Superior temporal gyrus (tissue), 1 donor: ENCODE results near the gene DOK7.

Experiments used
- DNase-seq: peaks from one replicate; pipeline ENCODE4 v3.0.0-alpha.2; 2016; ENCODE audit errors: extremely low spot score

Gene DOK7

DNA sequence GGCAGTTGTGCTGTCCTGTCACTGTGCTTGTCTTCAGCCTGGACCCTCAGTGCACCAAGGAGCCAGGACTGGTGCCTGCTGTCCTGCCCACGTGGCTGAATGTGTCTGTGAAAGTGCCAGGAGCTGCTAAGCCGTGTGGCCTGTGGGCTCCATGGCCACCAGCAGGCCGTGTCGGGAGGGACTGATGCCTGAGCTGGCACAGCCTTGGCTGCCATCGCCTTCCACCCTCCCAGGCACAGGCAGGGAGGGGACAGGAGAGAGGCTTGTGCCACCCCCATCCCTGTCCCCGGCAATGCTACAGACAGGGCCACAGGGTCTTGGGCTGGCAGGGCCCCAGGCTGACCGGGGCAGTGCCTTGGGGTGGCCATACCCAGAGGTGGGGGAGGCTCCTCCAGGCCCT, 24.8 kb downstream of the DOK7 start:
- no peak for DNase-seq

DNA sequence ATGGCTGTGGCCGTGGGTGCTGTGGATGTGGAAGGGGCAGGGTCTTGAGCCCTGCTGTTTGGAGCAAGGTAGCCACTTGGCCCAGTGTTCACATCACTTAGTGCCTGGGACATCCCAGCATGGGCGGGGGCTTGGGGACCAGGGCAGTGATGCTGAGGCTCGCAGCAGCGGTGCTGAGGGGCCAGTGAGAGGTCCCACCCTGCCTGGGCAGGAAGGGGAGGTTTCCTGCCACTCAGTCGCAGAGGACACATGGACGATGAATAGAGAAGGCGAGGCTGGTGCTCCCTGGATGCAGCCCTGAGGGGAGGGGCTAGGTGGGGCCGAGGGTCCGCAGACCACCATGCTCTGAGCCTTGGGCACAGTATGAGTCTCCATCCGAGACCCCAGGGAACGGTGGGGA, 25.7 kb downstream of the DOK7 start:
- no peak for DNase-seq

DNA sequence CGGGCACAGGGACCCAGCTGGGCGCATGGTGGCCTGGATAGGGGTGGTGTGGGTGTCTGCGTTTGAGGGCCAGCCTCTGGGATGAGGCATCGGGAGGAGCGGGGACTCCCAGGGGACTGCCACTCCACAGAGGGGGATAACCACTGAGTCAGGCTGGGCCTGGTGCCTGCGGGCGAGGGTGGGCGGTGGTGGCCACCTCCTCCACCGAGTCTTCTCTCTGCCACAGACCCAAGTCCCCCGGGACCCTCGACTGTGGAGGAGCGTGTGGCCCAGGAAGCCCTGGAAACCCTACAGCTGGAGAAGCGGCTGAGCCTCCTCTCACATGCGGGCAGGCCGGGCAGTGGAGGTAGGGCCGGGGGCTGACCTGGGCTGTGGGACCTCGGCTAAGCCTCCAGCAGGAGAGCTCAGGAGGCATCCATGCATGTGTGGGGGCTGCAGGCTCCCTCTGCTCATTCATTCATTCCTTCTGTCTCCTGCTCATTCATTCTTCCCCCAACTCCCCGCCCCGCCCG, 26.4 kb downstream of the DOK7 start:
- no peak for DNase-seq

DNA sequence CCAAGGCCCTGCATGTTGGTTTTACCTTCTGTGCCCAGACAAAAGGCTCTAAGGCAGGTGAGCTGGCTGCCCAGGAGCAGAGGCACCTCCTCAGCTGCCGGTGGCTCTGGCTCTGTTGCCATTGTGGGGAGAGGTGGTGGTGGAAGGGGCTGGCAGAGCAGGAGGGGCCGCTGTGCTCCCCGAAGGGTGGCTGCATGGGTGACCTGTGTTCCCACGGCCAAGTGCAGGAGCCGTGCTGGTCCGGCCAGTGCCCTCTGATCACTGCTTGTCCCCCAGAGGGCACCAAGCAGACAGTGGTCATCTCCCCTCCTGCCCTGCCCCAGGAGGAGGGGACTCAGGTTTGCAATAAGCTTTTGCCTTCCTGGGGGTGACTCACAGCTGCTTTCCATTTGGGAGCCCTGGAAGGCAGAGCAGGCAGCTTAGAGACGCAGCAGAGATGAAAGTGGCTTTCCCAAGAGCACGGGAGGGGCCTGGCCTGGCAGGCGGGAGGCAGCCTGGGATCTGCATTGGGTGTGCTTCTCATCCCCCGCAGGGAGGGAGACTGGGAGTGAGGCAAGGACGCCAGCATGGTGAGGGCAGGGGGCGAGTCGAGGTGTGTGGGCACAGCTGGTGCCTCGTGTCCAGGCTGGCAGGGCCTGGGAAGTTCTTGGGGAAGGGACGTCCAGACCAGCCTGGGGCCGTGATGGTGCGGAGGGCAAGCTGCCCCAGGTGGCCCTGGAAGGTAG, 28.7 kb downstream of the DOK7 start:
- no peak for DNase-seq

DNA sequence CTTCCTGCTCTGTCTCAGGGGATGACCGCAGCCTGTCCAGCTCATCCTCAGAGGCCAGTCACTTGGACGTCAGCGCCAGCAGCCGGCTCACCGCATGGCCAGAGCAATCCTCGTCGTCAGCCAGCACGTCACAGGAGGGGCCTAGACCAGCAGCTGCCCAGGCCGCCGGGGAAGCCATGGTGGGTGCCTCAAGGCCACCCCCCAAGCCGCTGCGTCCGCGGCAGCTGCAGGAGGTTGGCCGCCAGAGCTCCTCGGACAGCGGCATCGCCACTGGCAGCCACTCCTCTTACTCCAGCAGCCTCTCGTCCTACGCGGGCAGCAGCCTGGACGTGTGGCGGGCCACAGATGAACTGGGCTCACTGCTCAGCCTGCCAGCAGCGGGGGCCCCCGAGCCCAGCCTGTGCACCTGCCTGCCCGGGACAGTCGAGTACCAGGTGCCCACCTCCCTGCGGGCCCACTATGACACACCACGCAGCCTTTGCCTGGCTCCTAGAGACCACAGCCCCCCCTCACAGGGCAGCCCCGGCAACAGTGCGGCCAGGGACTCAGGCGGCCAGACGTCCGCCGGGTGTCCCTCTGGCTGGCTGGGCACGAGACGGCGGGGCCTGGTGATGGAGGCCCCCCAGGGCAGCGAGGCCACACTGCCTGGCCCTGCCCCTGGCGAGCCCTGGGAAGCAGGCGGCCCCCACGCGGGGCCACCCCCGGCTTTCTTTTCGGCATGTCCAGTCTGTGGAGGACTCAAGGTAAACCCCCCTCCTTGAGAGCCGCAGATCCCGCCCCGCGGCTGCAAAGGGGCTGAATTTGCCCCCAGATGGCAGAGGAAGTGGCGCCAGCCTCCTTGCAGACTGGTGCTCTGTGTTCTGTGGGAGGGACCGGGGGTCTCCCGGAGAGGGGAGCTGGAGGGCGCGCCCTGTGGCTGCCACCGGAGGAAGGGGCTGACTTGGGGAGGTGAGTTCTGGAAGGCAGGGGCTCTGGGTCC, 29.9 kb downstream of the DOK7 start:
- no peak for DNase-seq

DNA sequence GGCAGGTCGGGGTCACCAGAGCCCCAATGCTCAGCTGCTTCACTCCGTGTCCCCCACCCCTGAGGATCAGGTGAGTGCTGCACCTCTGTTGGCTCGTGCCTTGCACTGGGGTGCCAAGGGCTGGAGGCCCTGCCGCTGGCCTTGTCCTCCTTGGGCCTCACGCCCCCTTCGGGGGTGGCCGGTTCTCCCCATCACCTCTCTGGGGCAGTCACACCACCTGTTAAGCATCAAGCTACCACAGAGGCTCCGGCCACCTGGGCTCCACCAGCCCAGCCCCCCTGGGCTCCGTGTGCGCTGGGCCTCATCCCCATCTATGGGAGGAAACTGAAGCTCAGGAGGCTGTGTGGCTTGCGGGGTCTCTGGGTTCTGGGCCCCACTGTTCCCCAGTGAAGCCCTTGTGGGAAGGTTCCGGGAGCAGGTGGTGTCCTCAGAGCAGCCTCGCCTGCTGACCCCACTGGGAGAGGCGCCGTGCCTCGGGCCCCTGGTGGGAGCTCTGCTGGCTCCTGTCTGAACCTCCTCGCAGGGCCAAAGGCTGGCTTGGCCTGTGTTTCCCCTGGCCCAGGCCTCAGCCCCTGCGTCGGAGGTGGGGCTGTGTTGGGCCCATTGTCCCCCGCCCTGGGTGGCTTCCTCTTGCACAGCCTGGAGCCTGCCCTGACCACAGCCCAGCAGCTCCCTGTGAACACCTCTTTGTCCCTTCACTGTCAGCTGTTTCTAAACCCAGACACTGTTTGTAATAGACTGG, 30.8 kb downstream of the DOK7 start:
- DNase-seq, result no peak

DNA sequence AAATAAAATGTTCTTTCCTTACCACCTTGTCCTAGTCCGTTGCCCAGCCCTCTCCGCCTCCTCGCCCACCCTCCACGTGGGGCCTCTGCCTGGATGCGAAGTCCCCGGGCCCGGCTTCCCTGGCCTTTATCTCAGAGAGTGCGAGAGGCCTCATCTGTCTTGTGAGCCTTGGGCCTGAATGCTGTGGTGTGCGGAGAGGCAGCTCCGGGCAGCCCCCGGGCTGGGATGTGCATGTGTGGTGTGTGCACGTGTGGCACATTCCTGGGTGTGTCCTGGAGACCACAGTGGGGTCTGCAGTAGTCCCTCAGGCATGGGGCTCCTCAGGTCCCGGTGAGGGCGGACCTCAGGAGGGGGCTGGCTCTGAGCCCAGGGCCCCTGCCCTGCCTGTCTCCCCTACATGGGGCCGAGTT, 31.4 kb downstream of the DOK7 start:
- no peak for DNase-seq

DNA sequence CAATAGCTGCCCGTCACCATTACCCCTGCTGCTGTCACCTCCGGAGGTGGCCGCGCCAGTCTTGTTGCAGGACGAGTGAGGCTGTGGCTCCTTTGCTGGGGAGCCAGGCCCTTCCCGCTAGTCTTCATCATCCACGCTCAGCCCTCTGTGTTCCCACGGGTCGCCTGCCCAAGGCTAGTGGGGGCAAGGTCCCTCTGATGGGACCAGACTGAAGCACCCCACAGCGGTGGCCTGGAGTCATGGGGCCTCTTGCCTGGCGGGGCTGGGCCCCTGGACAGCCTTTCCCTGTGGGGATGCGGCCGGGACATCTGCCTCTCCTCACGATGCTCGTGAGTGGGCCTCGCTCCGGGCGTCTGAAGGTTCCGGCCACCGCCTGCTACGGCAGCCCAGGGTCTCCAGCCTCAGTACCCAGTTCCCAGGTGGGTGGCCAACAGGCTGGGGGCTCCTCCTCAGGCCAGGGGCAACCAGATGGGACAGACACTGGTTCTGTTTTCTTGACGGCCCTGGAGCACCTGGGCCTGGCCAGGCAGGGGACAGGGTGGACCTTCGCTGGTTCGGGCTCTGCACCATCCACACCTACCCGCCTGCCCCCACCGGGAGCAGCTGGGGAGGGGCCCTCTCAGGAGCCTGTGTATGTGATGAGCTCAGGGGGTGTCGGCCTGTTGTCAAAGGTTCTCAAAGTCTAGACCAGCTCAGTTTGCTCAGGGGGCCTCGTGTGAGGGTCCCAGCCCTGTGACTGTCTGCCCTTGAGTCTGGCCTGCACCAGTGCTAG, 32.3 kb downstream of the DOK7 start:
- no peak for DNase-seq

DNA sequence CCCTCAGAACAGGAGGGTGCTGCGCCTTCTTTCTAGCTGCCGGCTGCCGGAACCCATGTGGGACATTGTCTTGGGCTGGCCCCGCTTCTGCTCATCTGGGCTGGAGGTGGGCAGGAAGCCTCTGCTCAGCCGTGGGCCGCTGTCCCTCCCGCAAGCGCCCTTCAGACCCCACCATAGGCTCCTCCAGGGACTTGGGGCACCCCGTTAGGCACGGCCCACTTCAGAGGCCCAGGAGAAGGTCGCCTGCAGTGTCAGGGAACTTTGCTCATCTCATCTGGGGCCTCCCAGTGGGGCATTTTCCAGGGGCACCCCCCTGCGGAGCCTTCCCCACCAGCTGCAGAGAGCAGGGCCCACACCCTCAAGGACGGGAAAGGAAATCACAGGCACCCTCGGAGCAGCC, 32.9 kb downstream of the DOK7 start:
- no peak for DNase-seq

DNA sequence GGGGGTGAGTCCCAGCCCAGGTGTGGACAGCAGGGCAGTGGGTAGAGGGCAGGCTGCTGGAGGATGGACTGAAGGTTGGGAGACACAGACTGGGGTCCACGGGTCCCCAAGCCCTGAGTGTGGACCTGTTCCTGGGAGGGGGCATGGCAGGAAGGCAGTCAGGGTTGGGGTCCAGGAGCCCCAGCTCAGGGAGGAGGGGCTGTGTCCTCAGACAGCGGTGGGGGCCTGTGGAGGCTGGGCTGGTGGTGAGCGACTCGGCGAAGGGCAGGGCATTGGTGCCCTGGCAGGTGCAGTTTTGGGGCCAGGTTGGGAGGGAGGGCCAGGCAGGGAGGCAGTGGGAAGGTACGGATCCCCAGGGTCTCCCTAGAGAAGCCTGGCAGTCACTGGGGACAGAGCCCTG, 34.0 kb downstream of the DOK7 start:
- DNase-seq, result no peak

DNA sequence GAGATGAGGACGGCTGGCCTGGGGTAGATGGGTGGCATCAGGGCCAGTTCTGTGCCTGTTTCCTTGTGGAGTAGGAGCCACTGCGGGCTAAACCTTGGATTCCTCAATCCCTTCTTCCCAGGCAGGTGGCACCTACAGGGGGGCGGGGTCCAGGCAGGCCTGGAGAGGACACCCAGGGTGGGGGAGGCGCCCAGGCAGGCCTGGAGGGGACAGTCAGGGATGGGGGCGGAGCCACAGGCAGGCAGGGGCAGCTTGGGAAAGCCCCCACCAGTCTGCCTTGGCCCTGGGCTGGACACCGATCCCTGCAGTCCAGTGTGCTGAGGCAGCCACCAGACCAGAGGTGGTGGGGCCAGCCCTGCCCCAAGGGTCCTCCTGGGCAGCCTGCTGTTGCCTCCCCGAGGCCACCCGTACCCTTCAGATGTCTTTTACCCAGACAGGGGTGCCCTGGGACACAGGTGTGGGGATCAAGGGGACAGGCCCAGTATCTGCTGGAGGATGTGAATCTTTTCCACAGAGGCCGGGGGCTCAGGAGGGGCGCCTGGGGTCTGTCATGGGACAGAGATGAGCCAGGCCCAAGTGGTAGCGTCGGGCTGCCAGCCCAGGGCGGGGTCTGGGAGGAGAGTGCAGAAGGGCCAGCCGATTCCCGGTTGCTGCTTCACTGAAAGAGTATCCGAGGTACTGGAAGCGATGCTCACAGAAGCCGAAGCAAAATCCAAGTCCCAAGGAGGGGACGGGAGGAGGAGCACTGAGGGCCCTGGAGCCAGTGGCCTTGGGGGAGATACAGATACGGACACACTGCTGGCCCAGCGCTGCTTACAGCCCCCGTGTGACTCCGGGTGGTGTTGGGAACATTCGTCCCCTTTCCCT, 34.6 kb downstream of the DOK7 start:
- no peak for DNase-seq

DNA sequence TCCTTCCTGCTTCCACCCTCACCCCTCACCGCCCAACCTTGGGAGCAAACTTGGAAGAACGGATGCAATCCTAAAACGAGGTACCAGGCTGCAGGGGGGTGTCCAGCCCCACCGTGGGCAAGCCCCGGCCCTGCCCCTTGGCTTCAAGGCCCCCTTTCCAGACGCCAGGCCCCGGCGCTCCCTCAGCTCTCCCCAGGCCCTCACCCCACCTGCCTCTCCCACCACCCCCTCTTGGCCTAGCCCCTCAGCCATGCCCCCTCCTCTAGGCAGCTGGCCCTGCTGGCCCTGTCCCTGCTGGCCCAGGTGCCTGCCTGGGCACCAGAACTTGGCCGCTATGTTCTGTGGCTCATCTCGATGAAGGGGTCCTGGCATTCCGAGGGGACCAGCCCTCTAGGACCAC, 35.3 kb downstream of the DOK7 start:
- no peak for DNase-seq

DNA sequence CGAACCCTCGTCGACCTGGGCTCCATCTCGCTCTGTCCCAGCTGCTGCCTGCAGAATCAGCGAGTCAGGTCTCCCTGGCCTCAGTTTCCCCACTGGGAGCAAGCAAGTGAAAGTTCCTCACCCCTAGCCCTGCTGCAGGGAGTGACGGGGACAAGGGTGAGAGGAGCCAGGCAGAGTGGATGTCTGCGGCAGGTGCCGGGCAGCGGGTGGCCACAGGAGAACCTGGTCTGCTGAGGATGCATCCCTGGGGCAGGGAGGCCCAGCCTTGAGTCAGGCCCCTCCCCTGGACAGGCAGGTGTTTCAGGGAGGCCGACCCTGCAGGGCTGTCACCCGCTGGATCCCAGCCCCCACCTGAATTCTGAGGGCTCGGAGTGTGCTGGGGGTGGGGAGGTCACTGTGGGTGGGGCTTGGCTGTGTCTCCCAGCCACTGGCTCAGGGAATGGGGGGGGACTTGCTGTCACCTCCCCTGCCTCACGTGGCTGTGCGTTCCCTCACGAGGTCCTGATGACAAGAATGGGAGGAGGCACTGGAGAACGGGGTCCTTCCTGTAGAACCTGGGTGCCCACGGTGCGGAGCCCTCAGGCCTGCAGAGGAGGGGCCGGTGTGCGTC, 35.9 kb downstream of the DOK7 start:
- DNase-seq, result no peak

DNA sequence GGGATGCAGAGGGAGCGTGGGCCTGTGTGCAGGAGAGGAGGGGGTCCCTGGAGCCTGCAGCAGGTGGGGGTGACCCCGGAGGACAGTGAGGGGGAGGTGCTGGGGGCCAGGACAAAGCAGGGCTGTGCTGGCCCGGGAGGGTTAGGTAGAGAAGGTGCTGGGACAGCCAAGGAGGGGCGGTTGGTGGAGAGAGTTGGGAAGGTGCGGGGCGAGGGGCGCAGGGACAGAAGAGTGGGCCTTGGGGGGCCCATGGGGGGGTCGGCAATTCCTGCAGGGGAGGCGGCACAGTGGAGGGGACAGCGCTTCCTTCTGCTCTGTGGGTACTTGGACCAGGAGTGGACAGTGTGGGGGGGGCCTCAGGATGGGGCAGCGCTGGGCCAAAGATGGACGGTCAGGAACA, 36.6 kb downstream of the DOK7 start:
- no peak for DNase-seq

DNA sequence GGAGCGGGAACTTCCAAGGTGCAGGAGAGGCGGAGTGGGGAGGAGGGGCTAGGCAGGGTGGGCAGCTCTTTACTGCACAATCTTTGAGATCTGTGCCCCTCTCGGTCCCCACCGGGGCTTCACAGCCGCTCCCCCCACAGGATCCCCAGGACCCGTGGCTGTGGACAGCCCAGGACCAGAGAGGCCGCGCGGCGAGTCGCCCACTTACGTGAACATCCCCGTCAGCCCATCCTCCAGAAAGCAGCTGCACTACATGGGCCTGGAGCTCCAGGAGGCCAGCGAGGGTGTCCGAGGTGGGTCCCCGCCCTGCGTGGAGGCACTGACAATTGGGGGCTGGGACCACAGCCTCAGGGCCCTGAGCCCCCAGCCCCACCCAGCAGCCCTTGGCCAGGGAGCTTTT, 37.0 kb downstream of the DOK7 start:
- DNase-seq, result no peak

DNA sequence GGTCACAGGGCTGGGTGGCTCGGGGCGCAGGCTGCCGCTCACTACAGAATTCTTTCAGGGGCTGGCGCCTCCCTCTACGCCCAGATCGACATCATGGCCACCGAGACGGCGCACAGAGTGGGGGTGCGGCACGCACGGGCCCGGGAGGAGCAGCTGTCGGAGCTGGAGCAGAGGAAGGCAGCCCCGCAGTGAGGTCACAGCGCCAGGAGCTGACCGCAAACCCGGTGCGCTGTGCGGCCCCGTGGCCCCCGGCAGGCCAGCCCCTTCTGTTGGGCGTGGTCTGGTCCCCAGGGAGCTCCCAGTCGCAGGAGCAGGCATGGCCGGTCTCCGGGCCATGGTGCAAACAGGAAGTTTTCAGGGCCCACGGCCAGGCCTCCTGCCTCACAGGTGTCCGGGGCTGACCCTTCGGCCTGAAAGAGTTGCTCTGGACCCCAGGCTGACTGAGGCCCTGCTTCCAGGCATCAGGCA, 37.6 kb downstream of the DOK7 start:
- DNase-seq, result no peak

DNA sequence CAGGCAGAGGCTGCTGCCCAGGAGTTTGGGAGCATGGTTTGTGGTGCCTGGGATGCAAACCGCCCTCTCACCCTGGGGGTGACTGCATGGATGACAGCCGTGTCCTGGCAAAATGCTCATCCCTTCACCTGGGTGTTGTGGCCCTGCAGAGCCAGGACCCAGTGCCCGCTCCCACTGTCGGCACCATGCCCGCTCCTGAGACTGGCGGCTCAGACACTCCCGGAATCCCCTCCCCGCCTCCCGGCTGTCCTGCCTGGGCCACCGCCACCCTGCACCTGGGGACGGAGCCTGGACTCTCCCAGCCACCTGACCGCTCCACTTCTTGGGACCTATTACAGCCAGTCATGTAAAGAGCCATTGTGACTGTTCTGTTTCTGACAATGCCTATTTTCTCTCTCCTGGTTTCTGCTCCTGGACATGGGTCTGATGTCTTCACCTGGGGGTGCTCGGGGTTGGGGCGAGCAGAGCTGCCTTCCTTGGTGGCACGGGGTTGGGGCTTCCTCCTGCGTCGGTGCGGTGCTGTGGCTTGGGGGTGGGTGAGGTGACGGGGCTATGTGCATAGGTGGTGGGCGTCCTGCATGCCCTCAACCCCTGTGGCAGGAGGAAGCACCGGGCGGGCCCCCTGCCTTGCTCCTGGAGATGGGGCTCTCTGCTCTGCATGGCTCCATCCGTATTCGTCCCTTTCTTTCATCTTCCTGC, 38.2 kb downstream of the DOK7 start:
- no peak for DNase-seq

DNA sequence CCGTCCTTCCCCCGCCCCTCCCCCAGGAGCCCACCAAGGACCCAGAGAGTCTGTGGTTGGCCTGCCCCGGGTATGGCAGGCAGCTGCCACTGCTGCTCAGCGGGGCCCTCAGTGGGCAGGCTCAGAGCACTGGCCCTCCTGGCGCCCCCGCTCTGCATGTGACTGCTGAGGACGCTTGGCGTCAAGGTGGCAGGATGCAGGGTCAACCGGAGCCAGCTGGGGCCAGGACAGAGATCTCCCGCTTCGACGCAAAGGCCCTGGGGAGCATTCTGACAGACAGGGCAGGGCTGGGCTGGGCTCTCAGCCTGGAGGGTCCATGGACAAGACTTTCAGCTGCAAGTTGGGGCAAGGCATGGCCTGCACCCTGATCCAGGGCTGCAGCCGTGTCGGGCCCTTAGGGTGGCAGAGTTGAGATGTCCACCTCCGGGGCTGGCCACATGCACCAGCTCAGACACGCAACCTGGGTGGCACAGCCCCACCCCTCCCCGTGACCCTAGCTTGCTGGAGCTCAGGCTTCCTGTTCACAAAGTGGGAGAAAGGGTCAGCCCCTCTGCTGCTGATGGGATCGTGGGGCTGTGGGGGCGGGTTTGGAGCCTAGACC, 38.8 kb downstream of the DOK7 start:
- DNase-seq, result no peak
